HG03175 (cell line): ENCODE data around the gene OLIG1.

Source experiments
- ATAC-seq: cut with Tn5 transposase; IDR thresholded peaks from one replicate; pipeline ENCODE4 v1.9.1; 2021; ENCODE audit warnings: mild to moderate bottlenecking, moderate library complexity; ENCODE audit not compliant: unreplicated experiment

OLIG1 gene

GRCh38 chr21:33069994-33070743 is at the start of gene OLIG1:
Gene OLIG1, plus strand, starts transcription at chr21:33070141. Its CDS starts 106 bp downstream, at chr21:33070247.
- no peak for ATAC-seq

- no peak for ATAC-seq
Observed at GRCh38 chr21:33020558-33021100, 49.3 kb upstream of the OLIG1 start.

- ATAC-seq, result no peak
Observed at GRCh38 chr21:33021150-33021549, 48.8 kb upstream of the OLIG1 start.

- ATAC-seq, result no peak
Observed at GRCh38 chr21:33021667-33022066, 48.3 kb upstream of the OLIG1 start.

- no peak for ATAC-seq
Observed at GRCh38 chr21:33022489-33022827, 47.5 kb upstream of the OLIG1 start.

GRCh38 chr21:33022828-33023573 is 46.9 kb upstream of the OLIG1 start:
- ATAC-seq, result no peak

GRCh38 chr21:33023574-33024200 is 46.3 kb upstream of the OLIG1 start:
- ATAC-seq, result no peak

- no peak for ATAC-seq
Observed at GRCh38 chr21:33024201-33025103, 45.5 kb upstream of the OLIG1 start.

- no peak for ATAC-seq
Observed at GRCh38 chr21:33025106-33025488, 44.8 kb upstream of the OLIG1 start.

GRCh38 chr21:33025489-33026442 is 44.2 kb upstream of the OLIG1 start, which contains the start of gene OLIG2:
Gene OLIG2, plus strand, starts transcription at chr21:33025935. Its CDS starts 928 bp downstream, at chr21:33026863.
- ATAC-seq, result no peak

- no peak for ATAC-seq
Observed at GRCh38 chr21:33026443-33026858, 43.5 kb upstream of the OLIG1 start.

GRCh38 chr21:33026878-33027400 is 43.0 kb upstream of the OLIG1 start:
- no peak for ATAC-seq

- no peak for ATAC-seq
Observed at GRCh38 chr21:33027401-33028286, 42.3 kb upstream of the OLIG1 start.

GRCh38 chr21:33028287-33028670 is 41.7 kb upstream of the OLIG1 start:
- no peak for ATAC-seq

GRCh38 chr21:33028773-33029384 is 41.1 kb upstream of the OLIG1 start:
- no peak for ATAC-seq

- no peak for ATAC-seq
Observed at GRCh38 chr21:33029385-33029921, 40.5 kb upstream of the OLIG1 start.

- no peak for ATAC-seq
Observed at GRCh38 chr21:33029975-33030461, 39.9 kb upstream of the OLIG1 start.
